Pancreas (tissue), 10 donors: ENCODE data around the gene SLC39A11. TPM values are rescaled to one million over a fixed set of nuclear protein-coding genes. Genes with fewer than 3 reads are reported as not detected.

Experiments
- ATAC-seq, 4 donors: fragments of 200-7000 bp; cut with Tn5 transposase; one replicate each; pipeline versions ENCODE4 v1.8.0 to v1.9.1; 2020; ENCODE audit warnings: mild to moderate bottlenecking in 4 of 4, moderate library complexity in 4 of 4
- DNase-seq, 6 donors: peaks; one replicate each; pipeline ENCODE4 v3.0.0-alpha.2; 2020
- FAIRE-seq: peaks from 2 replicates; lab custom pipeline; 2012; peaks lifted over from hg19 to GRCh38; lab: Jason Lieb, UNC
- H3K27ac ChIP-seq, 4 donors: fragments of 200-600 bp; sonication (generic); 1 replicate in 3 of 4; 2 replicates in 1 of 4; pipeline versions ENCODE4 v1.5.0 to v1.8.0; 2020
- H3K27me3 ChIP-seq, 4 donors: fragments of 200-600 bp; one replicate each; pipeline ENCODE4 v1.8.0; 2021
- H3K36me3 ChIP-seq, 3 donors: fragments of 200-600 bp; sonication (generic) in 1 of 3; one replicate each; pipeline versions ENCODE4 v1.5.0 to v1.8.0; 2020 to 2021
- H3K4me1 ChIP-seq, 3 donors: fragments of 200-600 bp; one replicate each; pipeline ENCODE4 v1.8.0; 2021
- H3K4me3 ChIP-seq, 4 donors: fragments of 200-600 bp; sonication (generic) in 2 of 4; one replicate each; pipeline versions ENCODE4 v1.5.0 to v1.8.0; 2020 to 2021
- H3K9me3 ChIP-seq, 4 donors: fragments of 200-600 bp; one replicate each; pipeline ENCODE4 v1.8.0; 2021
- CTCF ChIP-seq, 4 donors: fragments of 200-600 bp; sonication (generic) in 3 of 4; IDR thresholded peaks; one replicate each; pipeline versions ENCODE4 v1.5.0 to v1.8.0; 2021; ENCODE audit warnings: antibody characterized with exemption in 4 of 4
- WGBS, 2 donors: extraction: QIAGEN DNeasy Blood & Tissue Kit; methylation state at CpG; one replicate each; pipeline ENCODE4 v1.1.7; 2013; 5-methylcytosine and 5-hydroxymethylcytosine counted together
- intact Hi-C, 3 donors: fragments of 100-400 bp; cut with DNase I; formaldehyde crosslinking; loops; one replicate each; pipeline versions ENCODE4 v1.11.1 to v1.14.2; 2022
- polyA plus RNA-seq, 2 donors: library from polyadenylated mRNA; stranded (reverse); fragments of 200-250 nt; gene quantifications; one replicate each; pipeline ENCODE4 v1.2.3, GENCODE V29; 2013
- total RNA-seq, 6 donors: library from RNA; stranded (reverse); fragmentation: NEBNext Ultra II Directional in 4 of 6; extraction: Animal tissue kit (Norgen Biotek cat#: 25700) in 4 of 6; gene quantifications; one replicate each; pipeline versions ENCODE4 v1.2.1 to v1.2.4, GENCODE V29; 2021 to 2023
- donor health status: healthy with polysubstance abuse.
- donor health status: DM: no; HTN: no; CAD: no; lungs with moderate emphysema.
- donor health status: DM: no; HTN: no; CAD: no.
- donor health status: control.
- donor health status: control.
- donor health status: Bipolar disorder and iron deficiency.
- donor health status: DM: yes; HTN: yes; CAD: no.
- donor health status: DM: no; HTN: no; CAD: no.
- donor health status: DM: no; HTN: no; CAD: no.
- donor health status: DM: yes; HTN: yes; CAD: no.

The SLC39A11 gene
- total and polyA plus RNA-seq, 8 donors: 7.9 to 32.9 (median 19.9) TPM

GRCh38 chr17:72812823-72813222 is 279.7 kb downstream of the SLC39A11 start:
- no peak overlapping the region for H3K27ac ChIP-seq
- H3K4me3 ChIP-seq: no peak overlapping the region
- TF ChIP-seq CTCF (IDR thresholded peaks at IDR 0.05): no peak
- no peak for FAIRE-seq
- WGBS, 2 donors: 94 to 95% methylated on average over 7 of the region's 7 CpGs
- H3K36me3 ChIP-seq: no peaks in the 10 kb centered on the region
- intact Hi-C loops: no loop called here
- H3K9me3 ChIP-seq: no peaks in the 10 kb centered on the region
- no peaks in the 10 kb centered on the region for H3K27me3 ChIP-seq
- DNase-seq: no peak
- H3K4me1 ChIP-seq: no peaks in the 10 kb centered on the region
- no peak for ATAC-seq

GRCh38 chr17:72811976-72812687 is 280.4 kb downstream of the SLC39A11 start:
- ATAC-seq (no peak), DNase-seq (no peak), FAIRE-seq (no peak)
- H3K4me1 ChIP-seq: no peaks in the 10 kb centered on the region
- no peak overlapping the region for H3K27ac ChIP-seq
- no peaks in the 10 kb centered on the region for H3K9me3 ChIP-seq
- H3K27me3 ChIP-seq: no peaks in the 10 kb centered on the region
- TF ChIP-seq CTCF (IDR thresholded peaks at IDR 0.05): no peak
- H3K4me3 ChIP-seq: no peak overlapping the region
- 83 to 90% methylated on average over 3 of the region's 3 CpGs for WGBS, 2 donors
- H3K36me3 ChIP-seq: no peaks in the 10 kb centered on the region
- intact Hi-C loops: no loop called here

GRCh38 chr17:72810991-72811508 is 281.4 kb downstream of the SLC39A11 start:
- H3K27me3 ChIP-seq: no peaks in the 10 kb centered on the region
- H3K36me3 ChIP-seq: no peaks in the 10 kb centered on the region
- H3K27ac ChIP-seq: no peak overlapping the region
- no peaks in the 10 kb centered on the region for H3K4me1 ChIP-seq
- intact Hi-C loops: no loop called here
- H3K9me3 ChIP-seq: no peaks in the 10 kb centered on the region
- WGBS, 2 donors: 100% methylated on average over 1 of the region's 1 CpG
- no peak for ATAC-seq
- no peak for FAIRE-seq
- TF ChIP-seq CTCF (IDR thresholded peaks at IDR 0.05): no peak
- DNase-seq: no peak
- H3K4me3 ChIP-seq: no peak overlapping the region

GRCh38 chr17:72806011-72806410 is 286.5 kb downstream of the SLC39A11 start:
- Histone ChIP-seq H3K36me3 (no peaks in the 10 kb centered on the region), H3K9me3 (no peaks in the 10 kb centered on the region), H3K4me1 (no peaks in the 10 kb centered on the region), H3K4me3 (no peak overlapping the region), H3K27me3 (no peaks in the 10 kb centered on the region), H3K27ac (no peak overlapping the region)
- intact Hi-C loops: no loop called here
- DNase-seq: no peak
- FAIRE-seq: no peak
- no peak for ATAC-seq
- WGBS, 2 donors: 88 to 91% methylated on average over 5 of the region's 5 CpGs
- no peak for TF ChIP-seq CTCF (IDR thresholded peaks at IDR 0.05)
